ENCODE results near the gene NEIL3.

The NEIL3 gene

DNA sequence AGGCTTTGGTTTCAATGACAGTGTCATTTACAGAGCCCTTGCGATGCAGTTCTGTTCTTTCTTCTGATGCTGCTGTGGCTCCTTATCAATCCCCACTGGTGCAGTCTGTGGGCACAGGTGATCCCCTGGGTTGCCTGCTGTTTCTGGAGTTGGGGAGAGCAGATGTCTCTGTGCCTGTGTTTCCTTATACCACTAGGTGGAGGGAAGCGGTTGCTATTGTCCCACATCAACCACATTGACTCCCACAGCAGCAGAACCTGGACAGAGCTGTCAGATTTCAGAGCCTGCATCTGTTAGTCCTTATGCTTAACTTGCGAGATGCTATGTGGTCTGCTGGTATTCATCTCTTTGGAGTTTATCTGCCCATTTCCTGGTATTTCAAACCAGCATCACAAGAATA lies 57.7 kb downstream of the NEIL3 start:
- Histone ChIP-seq H3K4me2 (ENCODE audit: low read length) (no peak overlapping the region), H2AK5ac (ENCODE audit: low read length) (no peak overlapping the region), H3K4me3 (ENCODE audit: low read depth, low read length) (no peak overlapping the region), H2BK120ac (ENCODE audit: insufficient read depth, low read length, poor library complexity) (no peak overlapping the region), H2BK12ac (ENCODE audit: low read length) (no peak overlapping the region), H3K14ac (ENCODE audit: low read length) (no peak overlapping the region), H2BK5ac (ENCODE audit: low read depth, low read length, poor library complexity) (no peak overlapping the region), H3K36me3 (ENCODE audit: control insufficient read depth in 1 of 2, insufficient read depth in 2 of 2, low read length in 2 of 2) (no peaks in the 10 kb centered on the region), H3K4me1 (ENCODE audit: control insufficient read depth in 1 of 2, insufficient read depth in 2 of 2, low read length in 2 of 2) (no peaks in the 10 kb centered on the region), H4K12ac (ENCODE audit: low read depth, low read length) (no peak overlapping the region), H3K27ac (ENCODE audit: low read depth, low read length) (no peak overlapping the region), H4K91ac (ENCODE audit: low read depth, low read length) (no peak overlapping the region), H3K18ac (ENCODE audit: low read length) (no peak overlapping the region), H3K27me3 (ENCODE audit: insufficient read depth, low read length) (no peaks in the 10 kb centered on the region), H3K9me3 (ENCODE audit: insufficient read depth, low read depth, low read length) (no peaks in the 10 kb centered on the region), H4K8ac (ENCODE audit: low read depth, low read length) (no peak overlapping the region), H3K79me1 (ENCODE audit: low read length) (no peaks in the 10 kb centered on the region), H2AFZ (ENCODE audit: insufficient read depth, low read length, poor library complexity) (no peak overlapping the region), H3K4ac (ENCODE audit: low read depth, low read length) (no peak overlapping the region), H3K23ac (ENCODE audit: low read length) (no peak overlapping the region), H3K9ac (ENCODE audit: low read length) (no peak overlapping the region), H3K79me2 (ENCODE audit: control insufficient read depth, insufficient read depth, low read length, poor library complexity) (no peaks in the 10 kb centered on the region)
- no CpG with 5 or more reads among the region's 3 CpGs for WGBS (ENCODE audit: extremely low coverage, insufficient coverage, insufficient read length)
- DNase-seq, result peak in 1 of 2 donors; percentile 33

DNA sequence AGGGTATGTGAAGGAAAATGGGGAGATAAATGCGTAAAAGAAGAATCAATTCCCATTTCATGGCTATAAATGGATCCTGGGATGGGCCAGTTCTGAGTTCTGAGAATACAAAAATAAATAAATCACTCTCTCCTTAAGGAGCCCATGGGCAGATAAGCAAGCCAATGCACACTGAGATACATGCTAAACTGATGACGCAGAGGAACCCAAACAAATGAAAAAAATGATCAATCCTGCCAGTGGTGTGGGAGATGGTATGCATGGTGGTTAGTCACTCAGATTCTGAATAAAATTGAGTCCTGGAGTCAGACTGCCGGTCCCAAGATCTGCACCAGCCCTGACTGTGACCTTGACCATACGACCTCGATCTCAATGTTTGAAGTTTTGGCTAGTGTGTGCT lies 59.7 kb downstream of the NEIL3 start:
- Histone ChIP-seq H2BK12ac (ENCODE audit: low read length) (no peak overlapping the region), H3K27ac (ENCODE audit: low read depth, low read length) (no peak overlapping the region), H3K18ac (ENCODE audit: low read length) (no peak overlapping the region), H2BK5ac (ENCODE audit: low read depth, low read length, poor library complexity) (no peak overlapping the region), H3K27me3 (ENCODE audit: insufficient read depth, low read length) (no peaks in the 10 kb centered on the region), H4K12ac (ENCODE audit: low read depth, low read length) (no peak overlapping the region), H3K4me2 (ENCODE audit: low read length) (no peak overlapping the region), H3K14ac (ENCODE audit: low read length) (no peak overlapping the region), H3K9ac (ENCODE audit: low read length) (no peak overlapping the region), H3K79me2 (ENCODE audit: control insufficient read depth, insufficient read depth, low read length, poor library complexity) (no peaks in the 10 kb centered on the region), H3K4me1 (ENCODE audit: control insufficient read depth in 1 of 2, insufficient read depth in 2 of 2, low read length in 2 of 2) (no peaks in the 10 kb centered on the region), H4K8ac (ENCODE audit: low read depth, low read length) (no peak overlapping the region), H3K4ac (ENCODE audit: low read depth, low read length) (no peak overlapping the region), H4K91ac (ENCODE audit: low read depth, low read length) (no peak overlapping the region), H3K23ac (ENCODE audit: low read length) (no peak overlapping the region), H2AK5ac (ENCODE audit: low read length) (no peak overlapping the region), H3K79me1 (ENCODE audit: low read length) (no peaks in the 10 kb centered on the region), H3K4me3 (ENCODE audit: low read depth, low read length) (no peak overlapping the region), H3K36me3 (ENCODE audit: control insufficient read depth in 1 of 2, insufficient read depth in 2 of 2, low read length in 2 of 2) (no peaks in the 10 kb centered on the region), H2BK120ac (ENCODE audit: insufficient read depth, low read length, poor library complexity) (no peak overlapping the region), H3K9me3 (ENCODE audit: insufficient read depth, low read depth, low read length) (no peaks in the 10 kb centered on the region), H2AFZ (ENCODE audit: insufficient read depth, low read length, poor library complexity) (no peak overlapping the region)
- no CpG with 5 or more reads among the region's 5 CpGs for WGBS (ENCODE audit: extremely low coverage, insufficient coverage, insufficient read length)
- peak in 1 of 2 donors; percentile 42 for DNase-seq

DNA sequence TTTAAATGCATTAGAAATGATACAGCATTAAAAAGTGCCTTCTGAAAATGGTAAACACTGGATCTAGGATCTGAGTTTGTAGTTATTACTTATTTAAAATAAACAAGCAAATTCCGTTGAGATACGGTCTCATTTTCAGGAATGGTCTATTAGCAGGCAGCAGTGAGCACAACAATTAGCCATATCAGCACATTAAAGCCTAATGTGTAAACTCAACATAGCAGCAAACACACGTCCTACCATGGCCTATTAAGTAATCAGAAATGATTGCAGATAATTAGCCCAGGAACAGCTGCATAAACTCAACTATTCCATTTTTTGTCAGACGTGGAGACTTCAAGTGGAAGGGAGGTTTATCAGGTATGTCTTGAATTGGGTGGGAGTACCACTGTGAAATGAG lies 61.8 kb downstream of the NEIL3 start:
- Histone ChIP-seq H3K27ac (ENCODE audit: low read depth, low read length) (no peak overlapping the region), H3K14ac (ENCODE audit: low read length) (no peak overlapping the region), H3K18ac (ENCODE audit: low read length) (no peak overlapping the region), H3K4me1 (ENCODE audit: control insufficient read depth in 1 of 2, insufficient read depth in 2 of 2, low read length in 2 of 2) (no peaks in the 10 kb centered on the region), H3K4me2 (ENCODE audit: low read length) (no peak overlapping the region), H3K9me3 (ENCODE audit: insufficient read depth, low read depth, low read length) (no peaks in the 10 kb centered on the region), H2BK5ac (ENCODE audit: low read depth, low read length, poor library complexity) (no peak overlapping the region), H3K4ac (ENCODE audit: low read depth, low read length) (no peak overlapping the region), H2BK120ac (ENCODE audit: insufficient read depth, low read length, poor library complexity) (no peak overlapping the region), H3K36me3 (ENCODE audit: control insufficient read depth in 1 of 2, insufficient read depth in 2 of 2, low read length in 2 of 2) (no peaks in the 10 kb centered on the region), H3K79me1 (ENCODE audit: low read length) (no peaks in the 10 kb centered on the region), H3K4me3 (ENCODE audit: low read depth, low read length) (no peak overlapping the region), H4K12ac (ENCODE audit: low read depth, low read length) (no peak overlapping the region), H3K79me2 (ENCODE audit: control insufficient read depth, insufficient read depth, low read length, poor library complexity) (no peaks in the 10 kb centered on the region), H4K8ac (ENCODE audit: low read depth, low read length) (no peak overlapping the region), H3K9ac (ENCODE audit: low read length) (no peak overlapping the region), H2AFZ (ENCODE audit: insufficient read depth, low read length, poor library complexity) (no peak overlapping the region), H4K91ac (ENCODE audit: low read depth, low read length) (no peak overlapping the region), H3K27me3 (ENCODE audit: insufficient read depth, low read length) (no peaks in the 10 kb centered on the region), H3K23ac (ENCODE audit: low read length) (no peak overlapping the region), H2AK5ac (ENCODE audit: low read length) (no peak overlapping the region), H2BK12ac (ENCODE audit: low read length) (no peak overlapping the region)
- no CpG with 5 or more reads among the region's 4 CpGs for WGBS (ENCODE audit: extremely low coverage, insufficient coverage, insufficient read length)
- DNase-seq, result no peak

DNA sequence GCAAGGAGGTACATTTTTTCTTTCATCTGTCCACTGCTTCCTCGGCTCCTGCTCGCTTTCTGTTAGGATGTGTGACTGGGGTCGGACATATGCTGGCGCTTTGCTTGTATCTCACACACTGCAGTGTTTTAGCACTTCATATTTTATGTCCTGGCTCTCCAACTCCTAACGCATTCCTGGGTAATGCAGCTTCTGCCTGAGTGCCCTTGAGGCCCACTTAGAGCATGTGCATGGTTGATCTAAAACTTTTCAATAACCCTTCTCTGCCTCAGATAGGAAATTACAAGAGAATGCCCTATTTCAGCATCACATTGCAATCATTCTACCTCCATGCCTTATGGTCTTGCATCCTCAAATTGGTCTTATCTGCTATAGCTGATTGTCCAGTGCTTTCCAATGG lies 65.3 kb downstream of the NEIL3 start:
- no peak overlapping the region for H4K8ac ChIP-seq (ENCODE audit: low read depth, low read length)
- no peak overlapping the region for H3K9ac ChIP-seq (ENCODE audit: low read length)
- no peak overlapping the region for H3K4me2 ChIP-seq (ENCODE audit: low read length)
- H4K91ac ChIP-seq (ENCODE audit: low read depth, low read length), result no peak overlapping the region
- no peak overlapping the region for H3K18ac ChIP-seq (ENCODE audit: low read length)
- H2AFZ ChIP-seq (ENCODE audit: insufficient read depth, low read length, poor library complexity), result no peak overlapping the region
- no peak for DNase-seq
- H3K36me3 ChIP-seq (ENCODE audit: control insufficient read depth in 1 of 2, insufficient read depth in 2 of 2, low read length in 2 of 2), result no peaks in the 10 kb centered on the region
- H2BK12ac ChIP-seq (ENCODE audit: low read length), result no peak overlapping the region
- no CpG with 5 or more reads among the region's 5 CpGs for WGBS (ENCODE audit: extremely low coverage, insufficient coverage, insufficient read length)
- no peak overlapping the region for H2BK120ac ChIP-seq (ENCODE audit: insufficient read depth, low read length, poor library complexity)
- no peaks in the 10 kb centered on the region for H3K27me3 ChIP-seq (ENCODE audit: insufficient read depth, low read length)
- no peak overlapping the region for H3K23ac ChIP-seq (ENCODE audit: low read length)
- no peaks in the 10 kb centered on the region for H3K9me3 ChIP-seq (ENCODE audit: insufficient read depth, low read depth, low read length)
- H3K4me1 ChIP-seq (ENCODE audit: control insufficient read depth in 1 of 2, insufficient read depth in 2 of 2, low read length in 2 of 2), result no peaks in the 10 kb centered on the region
- no peak overlapping the region for H3K14ac ChIP-seq (ENCODE audit: low read length)
- H3K27ac ChIP-seq (ENCODE audit: low read depth, low read length), result no peak overlapping the region
- H2BK5ac ChIP-seq (ENCODE audit: low read depth, low read length, poor library complexity), result no peak overlapping the region
- H3K79me1 ChIP-seq (ENCODE audit: low read length), result no peaks in the 10 kb centered on the region
- no peak overlapping the region for H2AK5ac ChIP-seq (ENCODE audit: low read length)
- no peak overlapping the region for H3K4ac ChIP-seq (ENCODE audit: low read depth, low read length)
- no peaks in the 10 kb centered on the region for H3K79me2 ChIP-seq (ENCODE audit: control insufficient read depth, insufficient read depth, low read length, poor library complexity)
- H3K4me3 ChIP-seq (ENCODE audit: low read depth, low read length), result no peak overlapping the region
- no peak overlapping the region for H4K12ac ChIP-seq (ENCODE audit: low read depth, low read length)

All from trophoblast cell (in vitro differentiated cells and primary cell).